Activated CD4-positive, alpha-beta T cell treated with anti-CD3 and anti-CD28 coated beads, Interleukin-2, amount 10 ng/mL, durations not matched to agents 24 days and 14 days (primary cell): ENCODE measurements around the gene PPP1R14C. TPM values are rescaled to one million over a fixed set of nuclear protein-coding genes. Genes with fewer than 3 reads are reported as not detected.
A peak's percentile ranks its signal among the peaks of the same experiment; 100 is the strongest.

ENCODE experiments used
- DNase-seq: peaks from one replicate; pipeline ENCODE4 v3.0.0; 2022
- H3K27ac Mint-ChIP-seq: one replicate; pipeline ENCODE4 v1.8.0; 2022; ENCODE audit warnings: mild to moderate bottlenecking, mixed read lengths
- H3K27me3 Mint-ChIP-seq: one replicate; pipeline ENCODE4 v1.8.0; 2022; ENCODE audit warnings: mixed read lengths
- H3K36me3 Mint-ChIP-seq: one replicate; pipeline ENCODE4 v1.8.0; 2022; ENCODE audit warnings: low read depth, mild to moderate bottlenecking, mixed read lengths
- H3K4me1 Mint-ChIP-seq: one replicate; pipeline ENCODE4 v1.8.0; 2021; ENCODE audit warnings: mixed read lengths
- H3K4me3 Mint-ChIP-seq: one replicate; pipeline ENCODE4 v1.8.0; 2022; ENCODE audit warnings: mild to moderate bottlenecking, moderate library complexity, mixed read lengths
- H3K9me3 Mint-ChIP-seq: one replicate; pipeline ENCODE4 v1.8.0; 2021; ENCODE audit warnings: mixed read lengths
- intact Hi-C: fragments of 100-400 bp; cut with micrococcal nuclease; formaldehyde crosslinking; loops from one replicate; pipeline ENCODE4 v1.15.1; 2023
- total RNA-seq: library from RNA; stranded (reverse); gene quantifications from 2 replicates; pipeline ENCODE4 v1.2.3, GENCODE V29; 2022

PPP1R14C gene
- 0.19 and 0.21 TPM in 2 replicates for total RNA-seq

- peaks cover 6% of the 10 kb centered on the region for H3K4me1 Mint-ChIP-seq
- peak; percentile 65 for DNase-seq
- peaks cover 71% of the 10 kb centered on the region for H3K27me3 Mint-ChIP-seq
- H3K36me3 Mint-ChIP-seq = no peaks in the 10 kb centered on the region
- H3K4me3 Mint-ChIP-seq = peak within 1 kb of the TSS; percentile 62
- peaks cover under 1% of the 10 kb centered on the region for H3K9me3 Mint-ChIP-seq
- intact Hi-C loops = no loop called here
- peak within 1 kb of the TSS; percentile 20 for H3K27ac Mint-ChIP-seq
Measured at GRCh38 chr6:150142670-150143515, at the start of gene PPP1R14C. Gene PPP1R14C, plus strand, starts transcription at chr6:150143044. Its CDS starts 149 bp downstream, at chr6:150143193.

GRCh38 chr6:150093397-150093796 is 49.4 kb upstream of the PPP1R14C start:
- H3K27me3 Mint-ChIP-seq = peaks cover 10% of the 10 kb centered on the region

GRCh38 chr6:150098155-150098554 is 44.7 kb upstream of the PPP1R14C start:
- no peaks in the 10 kb centered on the region for H3K9me3 Mint-ChIP-seq

More at GRCh38 chr6:150093397-150093796, 49.4 kb upstream of the PPP1R14C start:
- Mint-ChIP-seq H3K9me3 (no peaks in the 10 kb centered on the region), H3K4me1 (no peaks in the 10 kb centered on the region), H3K4me3 (no peak overlapping the region), H3K27ac (no peak overlapping the region), H3K36me3 (no peaks in the 10 kb centered on the region)
- intact Hi-C loops = no loop called here
- no peak for DNase-seq

GRCh38 chr6:150099546-150099945 is 43.3 kb upstream of the PPP1R14C start:
- intact Hi-C loops = no loop called here
- DNase-seq = no peak
- Mint-ChIP-seq H3K27me3 (peaks cover 8% of the 10 kb centered on the region), H3K9me3 (no peaks in the 10 kb centered on the region), H3K27ac (no peak overlapping the region), H3K36me3 (no peaks in the 10 kb centered on the region), H3K4me3 (no peak overlapping the region), H3K4me1 (no peaks in the 10 kb centered on the region)

More at GRCh38 chr6:150098155-150098554, 44.7 kb upstream of the PPP1R14C start:
- no peaks in the 10 kb centered on the region for H3K4me1 Mint-ChIP-seq
- DNase-seq = no peak
- peaks cover 7% of the 10 kb centered on the region for H3K27me3 Mint-ChIP-seq
- intact Hi-C loops = no loop called here
- H3K27ac Mint-ChIP-seq = no peak overlapping the region
- no peaks in the 10 kb centered on the region for H3K36me3 Mint-ChIP-seq
- no peak overlapping the region for H3K4me3 Mint-ChIP-seq

GRCh38 chr6:150099953-150100352 is 42.9 kb upstream of the PPP1R14C start:
- H3K36me3 Mint-ChIP-seq = no peaks in the 10 kb centered on the region
- intact Hi-C loops = no loop called here

GRCh38 chr6:150100745-150101144 is 42.1 kb upstream of the PPP1R14C start:
- no peak overlapping the region for H3K27ac Mint-ChIP-seq
- no peaks in the 10 kb centered on the region for H3K4me1 Mint-ChIP-seq
- no peak overlapping the region for H3K4me3 Mint-ChIP-seq
- intact Hi-C loops = no loop called here
- H3K9me3 Mint-ChIP-seq = no peaks in the 10 kb centered on the region
- peaks cover 5% of the 10 kb centered on the region for H3K27me3 Mint-ChIP-seq
- DNase-seq = no peak
- H3K36me3 Mint-ChIP-seq = no peaks in the 10 kb centered on the region

More at GRCh38 chr6:150099953-150100352, 42.9 kb upstream of the PPP1R14C start:
- Mint-ChIP-seq H3K27ac (no peak overlapping the region), H3K4me1 (no peaks in the 10 kb centered on the region), H3K4me3 (no peak overlapping the region), H3K27me3 (peaks cover 8% of the 10 kb centered on the region), H3K9me3 (no peaks in the 10 kb centered on the region)
- no peak for DNase-seq

GRCh38 chr6:150102750-150103270 is 40.0 kb upstream of the PPP1R14C start:
- H3K27ac Mint-ChIP-seq = no peak overlapping the region
- H3K9me3 Mint-ChIP-seq = no peaks in the 10 kb centered on the region
- H3K4me1 Mint-ChIP-seq = no peaks in the 10 kb centered on the region
- intact Hi-C loops = no loop called here
- no peak overlapping the region for H3K4me3 Mint-ChIP-seq
- H3K27me3 Mint-ChIP-seq = peaks cover 5% of the 10 kb centered on the region
- H3K36me3 Mint-ChIP-seq = no peaks in the 10 kb centered on the region
- no peak for DNase-seq

- H3K9me3 Mint-ChIP-seq = no peaks in the 10 kb centered on the region
- no peaks in the 10 kb centered on the region for H3K36me3 Mint-ChIP-seq
- H3K27ac Mint-ChIP-seq = no peak overlapping the region
- no peak for DNase-seq
- intact Hi-C loops = no loop called here
- no peak overlapping the region for H3K4me3 Mint-ChIP-seq
- H3K4me1 Mint-ChIP-seq = no peaks in the 10 kb centered on the region
- H3K27me3 Mint-ChIP-seq = peaks cover 10% of the 10 kb centered on the region
Measured at GRCh38 chr6:150112233-150112632, 30.6 kb upstream of the PPP1R14C start.

GRCh38 chr6:150115769-150116168 is 27.1 kb upstream of the PPP1R14C start:
- peaks cover 3% of the 10 kb centered on the region for H3K4me1 Mint-ChIP-seq
- intact Hi-C loops = no loop called here
- DNase-seq = no peak
- H3K27me3 Mint-ChIP-seq = peaks cover 11% of the 10 kb centered on the region
- H3K9me3 Mint-ChIP-seq = no peaks in the 10 kb centered on the region
- no peaks in the 10 kb centered on the region for H3K36me3 Mint-ChIP-seq
- no peak overlapping the region for H3K27ac Mint-ChIP-seq
- H3K4me3 Mint-ChIP-seq = no peak overlapping the region

- Mint-ChIP-seq H3K27me3 (peaks cover 10% of the 10 kb centered on the region), H3K27ac (no peak overlapping the region), H3K4me1 (peaks cover 3% of the 10 kb centered on the region), H3K9me3 (no peaks in the 10 kb centered on the region), H3K4me3 (no peak overlapping the region), H3K36me3 (no peaks in the 10 kb centered on the region)
- DNase-seq = no peak
- intact Hi-C loops = no loop called here
Measured at GRCh38 chr6:150116200-150116800, 26.5 kb upstream of the PPP1R14C start.

GRCh38 chr6:150118203-150118602 is 24.6 kb upstream of the PPP1R14C start:
- intact Hi-C loops = no loop called here
- DNase-seq = no peak
- no peak overlapping the region for H3K4me3 Mint-ChIP-seq
- peaks cover 3% of the 10 kb centered on the region for H3K4me1 Mint-ChIP-seq
- H3K27me3 Mint-ChIP-seq = peaks cover 13% of the 10 kb centered on the region
- H3K27ac Mint-ChIP-seq = no peak overlapping the region
- H3K36me3 Mint-ChIP-seq = no peaks in the 10 kb centered on the region
- no peaks in the 10 kb centered on the region for H3K9me3 Mint-ChIP-seq

- no peaks in the 10 kb centered on the region for H3K9me3 Mint-ChIP-seq
- H3K27ac Mint-ChIP-seq = no peak overlapping the region
- no peak overlapping the region for H3K4me3 Mint-ChIP-seq
- DNase-seq = no peak
- peaks cover 15% of the 10 kb centered on the region for H3K27me3 Mint-ChIP-seq
- intact Hi-C loops = no loop called here
- H3K36me3 Mint-ChIP-seq = no peaks in the 10 kb centered on the region
- H3K4me1 Mint-ChIP-seq = peaks cover 4% of the 10 kb centered on the region
Measured at GRCh38 chr6:150118627-150119026, 24.2 kb upstream of the PPP1R14C start.

- H3K27me3 Mint-ChIP-seq = peaks cover 20% of the 10 kb centered on the region
- intact Hi-C loops = no loop called here
- H3K9me3 Mint-ChIP-seq = no peaks in the 10 kb centered on the region
- no peak for DNase-seq
- H3K36me3 Mint-ChIP-seq = no peaks in the 10 kb centered on the region
- H3K4me1 Mint-ChIP-seq = peaks cover 6% of the 10 kb centered on the region
- H3K27ac Mint-ChIP-seq = no peak overlapping the region
- H3K4me3 Mint-ChIP-seq = no peak overlapping the region
Measured at GRCh38 chr6:150119173-150119572, 23.7 kb upstream of the PPP1R14C start.

GRCh38 chr6:150123645-150124044 is 19.2 kb upstream of the PPP1R14C start:
- H3K36me3 Mint-ChIP-seq = no peaks in the 10 kb centered on the region
- H3K27ac Mint-ChIP-seq = no peak overlapping the region

More at GRCh38 chr6:150123645-150124044, 19.2 kb upstream of the PPP1R14C start:
- no peak for DNase-seq
- Mint-ChIP-seq H3K4me3 (no peak overlapping the region), H3K27me3 (peaks cover 29% of the 10 kb centered on the region), H3K4me1 (peaks cover 6% of the 10 kb centered on the region), H3K9me3 (no peaks in the 10 kb centered on the region)
- intact Hi-C loops = no loop called here
